GM18499 (cell line): ENCODE measurements around the gene KMO.
A peak's percentile ranks its signal among the peaks of the same experiment; 100 is the strongest.

ENCODE experiments used
- ATAC-seq: cut with Tn5 transposase; IDR thresholded peaks from one replicate; pipeline ENCODE4 v1.9.1; 2021; ENCODE audit warnings: moderate number of reproducible peaks; ENCODE audit not compliant: insufficient read depth, unreplicated experiment

Gene KMO

GRCh38 chr1:241536304-241536703 is 4.1 kb downstream of the KMO start:
- no peak for ATAC-seq

- ATAC-seq: no peak
Observed at GRCh38 chr1:241536969-241537368, 4.8 kb downstream of the KMO start.

- ATAC-seq: no peak
Observed at GRCh38 chr1:241542199-241542907, 10.2 kb downstream of the KMO start.

GRCh38 chr1:241548008-241548407 is 15.8 kb downstream of the KMO start:
- no peak for ATAC-seq

- ATAC-seq: no peak
Observed at GRCh38 chr1:241550318-241550717, 18.1 kb downstream of the KMO start.

- peak; percentile 63 for ATAC-seq
Observed at GRCh38 chr1:241551759-241552638, 19.8 kb downstream of the KMO start.

GRCh38 chr1:241553886-241554592 is 21.9 kb downstream of the KMO start:
- ATAC-seq: no peak

- no peak for ATAC-seq
Observed at GRCh38 chr1:241555526-241555925, 23.3 kb downstream of the KMO start.

- no peak for ATAC-seq
Observed at GRCh38 chr1:241557031-241557430, 24.9 kb downstream of the KMO start.

GRCh38 chr1:241557551-241558193 is 25.5 kb downstream of the KMO start:
- ATAC-seq: no peak

GRCh38 chr1:241560146-241560848 is 28.1 kb downstream of the KMO start:
- no peak for ATAC-seq

GRCh38 chr1:241560849-241561187 is 28.6 kb downstream of the KMO start:
- no peak for ATAC-seq

- ATAC-seq: no peak
Observed at GRCh38 chr1:241569848-241570247, 37.7 kb downstream of the KMO start.

GRCh38 chr1:241574154-241574553 is 42.0 kb downstream of the KMO start:
- no peak for ATAC-seq

GRCh38 chr1:241579434-241579833 is 47.3 kb downstream of the KMO start:
- ATAC-seq: no peak

GRCh38 chr1:241582921-241583321 is 50.7 kb downstream of the KMO start:
- no peak for ATAC-seq

- no peak for ATAC-seq
Observed at GRCh38 chr1:241586905-241587512, 54.8 kb downstream of the KMO start.

GRCh38 chr1:241589521-241589920 is 57.3 kb downstream of the KMO start:
- no peak for ATAC-seq

- no peak for ATAC-seq
Observed at GRCh38 chr1:241590719-241591118, 58.5 kb downstream of the KMO start.

- no peak for ATAC-seq
Observed at GRCh38 chr1:241591317-241591716, 59.1 kb downstream of the KMO start.
